IMR-90 (cell line): Measurements from ENCODE around the gene IL13RA1. TPM values are rescaled to one million over a fixed set of nuclear protein-coding genes. Genes with fewer than 3 reads are reported as not detected.

Source experiments
- ATAC-seq: fragments of 200-7000 bp; cut with Tn5 transposase; 2 replicates; pipeline ENCODE4 v1.9.1; 2020; ENCODE audit warnings: low read depth, mild to moderate bottlenecking, moderate library complexity
- BruUV-seq: library from RNA; stranded (reverse); fragments of 400-500 nt; replicated peaks from 2 replicates; lab custom pipeline; 2021; lab: Mats Ljungman, UMichigan
- CTCF ChIA-PET: fragments of 300-600 bp; formaldehyde crosslinking; extraction: SDS; loops from one replicate; lab custom pipeline; 2021; ENCODE audit warnings: antibody characterized with exemption; lab: Yijun Ruan, JAX
- POLR2A ChIA-PET: fragments of 300-600 bp; sonication (Branson Sonifier 250); formaldehyde crosslinking; loops from one replicate; lab custom pipeline; 2022; ENCODE audit warnings: antibody characterized with exemption; ENCODE audit not compliant: unreplicated experiment; lab: Charles Lee
- DNase-seq: peaks from one replicate; pipeline ENCODE4 v3.0.0; 2013
- H2AFZ ChIP-seq: replicated peaks from 2 replicates; pipeline ENCODE3; 2013; ENCODE audit warnings: low read length, mild to moderate bottlenecking; ENCODE audit not compliant: poor library complexity
- H2AK5ac ChIP-seq: 2 replicates; pipeline ENCODE4 v1.6.1; 2013; ENCODE audit warnings: low read depth, low read length, inconsistent platforms
- H2AK9ac ChIP-seq: replicated peaks from 2 replicates; pipeline ENCODE3; 2013; ENCODE audit warnings: mild to moderate bottlenecking, low read depth, low read length, moderate library complexity; ENCODE audit not compliant: poor library complexity
- H2BK120ac ChIP-seq: 2 replicates; pipeline ENCODE4 v1.6.1; 2013; ENCODE audit warnings: low read depth, low read length, inconsistent platforms
- H2BK15ac ChIP-seq: 3 replicates; pipeline ENCODE4 v1.6.1; 2013; ENCODE audit warnings: low read depth, low read length, inconsistent platforms
- H2BK20ac ChIP-seq: 2 replicates; pipeline ENCODE4 v1.6.1; 2013; ENCODE audit warnings: low read depth, mild to moderate bottlenecking, inconsistent platforms, low read length, moderate library complexity
- H2BK5ac ChIP-seq: 2 replicates; pipeline ENCODE4 v1.6.1; 2013; ENCODE audit warnings: mild to moderate bottlenecking, low read depth, low read length, inconsistent platforms; ENCODE audit not compliant: poor library complexity, severe bottlenecking
- H3K14ac ChIP-seq: replicated peaks from 2 replicates; pipeline ENCODE4 v1.6.1; 2013; ENCODE audit warnings: low read depth, low read length, inconsistent platforms
- H3K18ac ChIP-seq: 2 replicates; pipeline ENCODE4 v1.6.1; 2013; ENCODE audit warnings: low read depth, low read length, control low read depth
- H3K23ac ChIP-seq: 2 replicates; pipeline ENCODE4 v1.6.1; 2013; ENCODE audit warnings: low read depth, low read length, inconsistent platforms
- H3K27ac ChIP-seq: 2 replicates; pipeline ENCODE4 v1.5.1; 2013; ENCODE audit warnings: mild to moderate bottlenecking, control low read depth, low read length; ENCODE audit not compliant: insufficient read depth
- H3K27me3 ChIP-seq: 2 replicates; pipeline ENCODE4 v1.6.1; 2013; ENCODE audit warnings: low read length; ENCODE audit not compliant: control insufficient read depth, insufficient read depth
- H3K36me3 ChIP-seq: 2 replicates; pipeline ENCODE4 v1.6.1; 2013; ENCODE audit warnings: low read length, mixed read lengths; ENCODE audit not compliant: control insufficient read depth, insufficient read depth
- H3K4ac ChIP-seq: 2 replicates; pipeline ENCODE4 v1.6.1; 2013; ENCODE audit warnings: low read depth, low read length, inconsistent platforms
- H3K4me1 ChIP-seq: 2 replicates; pipeline ENCODE4 v1.6.1; 2013; ENCODE audit warnings: low read length, mixed read lengths; ENCODE audit not compliant: control insufficient read depth, insufficient read depth
- H3K4me2 ChIP-seq: 2 replicates; pipeline ENCODE4 v1.6.1; 2013; ENCODE audit warnings: low read depth, mild to moderate bottlenecking, control low read depth, low read length, moderate library complexity
- H3K4me3 ChIP-seq: 2 replicates; pipeline ENCODE4 v1.5.1; 2013; ENCODE audit warnings: low read depth, mild to moderate bottlenecking, control low read depth, low read length, moderate library complexity; ENCODE audit not compliant: insufficient read depth
- H3K56ac ChIP-seq: 2 replicates; pipeline ENCODE4 v1.6.1; 2013; ENCODE audit warnings: low read length, inconsistent platforms; ENCODE audit not compliant: insufficient read depth; ENCODE audit errors: extremely low read depth
- H3K79me1 ChIP-seq, 2 experiments: 2 replicates each; pipeline ENCODE4 v1.6.1; 2013; ENCODE audit warnings: low read length in 2 of 2, inconsistent platforms in 1 of 2, low read depth in 1 of 2
- H3K9ac ChIP-seq: 2 replicates; pipeline ENCODE4 v1.6.1; 2013; ENCODE audit warnings: low read depth, low read length, control low read depth
- H3K9me1 ChIP-seq: 2 replicates; pipeline ENCODE4 v1.6.1; 2013; ENCODE audit warnings: low read length, inconsistent platforms; ENCODE audit not compliant: insufficient read depth
- H3K9me3 ChIP-seq: 2 replicates; pipeline ENCODE4 v1.6.1; 2013; ENCODE audit warnings: low read length; ENCODE audit not compliant: control insufficient read depth, insufficient read depth
- H4K20me1 ChIP-seq: 2 replicates; pipeline ENCODE4 v1.6.1; 2013; ENCODE audit warnings: low read length, inconsistent platforms; ENCODE audit not compliant: insufficient read depth
- H4K5ac ChIP-seq: 2 replicates; pipeline ENCODE4 v1.6.1; 2013; ENCODE audit warnings: mild to moderate bottlenecking, low read depth, low read length, control low read depth
- H4K8ac ChIP-seq, 2 experiments: 2 replicates each; pipeline ENCODE4 v1.6.1; 2013; ENCODE audit warnings: low read depth in 2 of 2, low read length in 2 of 2, control low read depth in 1 of 2, inconsistent platforms in 1 of 2
- H4K91ac ChIP-seq: 2 replicates; pipeline ENCODE4 v1.6.1; 2013; ENCODE audit warnings: low read depth, low read length, inconsistent platforms; ENCODE audit not compliant: insufficient read depth
- BHLHE40 ChIP-seq: fragments of 150-350 bp; IDR thresholded peaks from 2 replicates; pipeline ENCODE4 v1.6.1; 2016; ENCODE audit warnings: mild to moderate bottlenecking, low read depth, low read length
- CEBPB ChIP-seq: IDR thresholded peaks from 2 replicates; pipeline ENCODE4 v1.6.1; 2012; ENCODE audit warnings: low read depth, low read length, improper control_type of control experiment
- CHD1 ChIP-seq: IDR thresholded peaks from 2 replicates; pipeline ENCODE4 v1.6.1; 2012; ENCODE audit warnings: low read depth, low read length, improper control_type of control experiment
- CTCF ChIP-seq: conservative IDR thresholded peaks from 2 replicates; pipeline ENCODE4 v1.5.1; 2012; ENCODE audit warnings: mild to moderate bottlenecking, low read depth, low read length, improper control_type of control experiment
- FOS ChIP-seq: fragments of 150-350 bp; IDR thresholded peaks from 2 replicates; pipeline ENCODE4 v1.6.1; 2016; ENCODE audit warnings: low read depth, low read length
- MAFK ChIP-seq: IDR thresholded peaks from 2 replicates; pipeline ENCODE4 v1.6.1; 2012; ENCODE audit warnings: low read depth, low read length, improper control_type of control experiment
- MXI1 ChIP-seq: IDR thresholded peaks from 2 replicates; pipeline ENCODE4 v1.6.1; 2012; ENCODE audit warnings: low read depth, mild to moderate bottlenecking, low read length, moderate library complexity, borderline replicate concordance
- NFE2L2 ChIP-seq: fragments of 150-350 bp; IDR thresholded peaks from 2 replicates; pipeline ENCODE4 v1.6.1; 2016; ENCODE audit warnings: low read depth, mild to moderate bottlenecking, low read length
- POLR2A ChIP-seq: IDR thresholded peaks from 2 replicates; pipeline ENCODE4 v1.6.1; 2012; ENCODE audit warnings: mild to moderate bottlenecking, low read depth, low read length
- RAD21 ChIP-seq: IDR thresholded peaks from 2 replicates; pipeline ENCODE4 v1.6.1; 2012; ENCODE audit warnings: low read length, improper control_type of control experiment
- RCOR1 ChIP-seq: IDR thresholded peaks from 2 replicates; pipeline ENCODE4 v1.6.1; 2012; ENCODE audit warnings: mild to moderate bottlenecking, low read length, improper control_type of control experiment; ENCODE audit not compliant: insufficient replicate concordance
- SMC3 ChIP-seq: fragments of 150-350 bp; IDR thresholded peaks from 2 replicates; pipeline ENCODE4 v1.6.1; 2016; ENCODE audit warnings: low read depth, mild to moderate bottlenecking, antibody characterized with exemption, low read length, moderate library complexity
- USF2 ChIP-seq: fragments of 150-350 bp; IDR thresholded peaks from 2 replicates; pipeline ENCODE4 v1.6.1; 2017; ENCODE audit warnings: mild to moderate bottlenecking, antibody characterized with exemption, low read length, low read depth
- WGBS, 2 experiments: methylation state at CpG; one replicate each; pipeline versions ENCODE4 v1.1.5 to v1.1.7; 2013; ENCODE audit warnings: missing lambda C conversion rate in 2 of 2; ENCODE audit not compliant: insufficient read length in 1 of 2; ENCODE audit errors: extremely low coverage in 2 of 2; 5-methylcytosine and 5-hydroxymethylcytosine counted together
- dilution Hi-C: fragments of 300-500 bp; cut with HindIII; formaldehyde crosslinking; loops from one replicate; pipeline ENCODE4 v1.14.3; 2018; ENCODE audit warnings: low sequenced_read_pairs; ENCODE audit not compliant: unreplicated experiment
- in situ Hi-C: fragments of 300-500 bp; cut with MboI; formaldehyde crosslinking; loops from 3 replicates; pipeline ENCODE4 v1.14.3; 2019; ENCODE audit warnings: low sequenced_read_pairs, inconsistent platforms, mixed read lengths
- intact Hi-C: fragments of 100-400 bp; cut with micrococcal nuclease; formaldehyde crosslinking; loops from 2 replicates; pipeline ENCODE4 v1.10.0; 2022
- polyA plus RNA-seq, 3 experiments: library from polyadenylated mRNA; depleted of rRNA; stranded (reverse); fragments of >200 nt; gene quantifications; 2 replicates each; pipeline ENCODE4 v1.2.3, GENCODE V29; 2012; ENCODE audit warnings: low replicate concordance in 1 of 3
- total RNA-seq: library from RNA; depleted of rRNA; stranded (reverse); fragments of >200 nt; gene quantifications from 2 replicates; pipeline ENCODE4 v1.2.3, GENCODE V29; 2012

The IL13RA1 gene
- total and polyA plus RNA-seq, 2 of the 4 experiments (the other 2 are of a cell fraction), result 24.2 to 31.7 TPM

GRCh38 chrX:118702741-118703140, 24.7 kb upstream of the IL13RA1 start:
- no TSS peak for BruUV-seq
- in situ Hi-C loops, result no loop called here
- Histone ChIP-seq H4K8ac (no peak overlapping the region), H3K36me3 (no peaks in the 10 kb centered on the region), H3K27ac (no peak overlapping the region), H4K5ac (no peak overlapping the region), H3K18ac (no peak overlapping the region), H2BK5ac (no peak overlapping the region), H2AK9ac (no peak overlapping the region), H3K14ac (no peak overlapping the region), H4K20me1 (no peaks in the 10 kb centered on the region), H3K4ac (no peak overlapping the region), H2BK120ac (no peak overlapping the region), H3K56ac (no peak overlapping the region), H4K91ac (no peak overlapping the region), H2AK5ac (no peak overlapping the region), H3K4me3 (no peak overlapping the region), H3K4me1 (no peaks in the 10 kb centered on the region), H3K23ac (no peak overlapping the region), H3K4me2 (no peak overlapping the region), H2BK15ac (no peak overlapping the region), H3K9me1 (no peaks in the 10 kb centered on the region), H2BK20ac (no peak overlapping the region), H3K9ac (no peak overlapping the region), H3K79me1 (no peaks in the 10 kb centered on the region), H3K9me3 (no peaks in the 10 kb centered on the region), H2AFZ (no peak overlapping the region), H3K27me3 (no peaks in the 10 kb centered on the region)
- DNase-seq (peak; percentile 42), ATAC-seq (no peak)
- intact Hi-C loops, result no loop called here
- dilution Hi-C loops, result no loop called here
- WGBS, 2 experiments, result no CpG with 5 or more reads among the region's 5 CpGs
- TF ChIP-seq SMC3, result no peak
- TF ChIP-seq POLR2A, result no peak
- TF ChIP-seq RAD21, result no peak
- TF ChIP-seq MAFK, result no peak
- TF ChIP-seq USF2, result no peak
- TF ChIP-seq NFE2L2, result no peak
- TF ChIP-seq CEBPB, result no peak
- TF ChIP-seq CHD1, result no peak
- TF ChIP-seq FOS, result no peak
- no peak for TF ChIP-seq BHLHE40
- TF ChIP-seq MXI1, result no peak
- no peak for TF ChIP-seq RCOR1
- TF ChIP-seq CTCF, result no peak
- ChIA-PET POLR2A (no interaction called here), CTCF (no interaction called here)
